K562 (cell line): ENCODE data around the gene PDGFC.

Experiments used
- HCFC1 ChIP-seq: IDR thresholded peaks from 2 replicates; pipeline ENCODE4 v1.6.1; 2012; ENCODE audit warnings: low read depth, low read length, improper control_type of control experiment
- PURB ChIP-seq: sonication (generic); formaldehyde crosslinking; IDR thresholded peaks from 2 replicates; pipeline ENCODE4 v1.9.0; 2021; ENCODE audit warnings: low read depth, mild to moderate bottlenecking, missing genetic modification reagents
- TF ChIP-seq, protein P1 (sequence below), 3 experiments: IDR thresholded peaks in 2 of 3; conservative IDR thresholded peaks in 1 of 3; 2 replicates each; pipeline ENCODE4 v1.5.1; 2011 to 2012; ENCODE audit warnings: low read length in 3 of 3, mild to moderate bottlenecking in 3 of 3, control low read depth in 2 of 3, improper control_type of control experiment in 1 of 3, inconsistent platforms in 1 of 3, low read depth in 1 of 3, mixed read lengths in 1 of 3, moderate library complexity in 1 of 3; ENCODE audit not compliant: insufficient read depth in 2 of 3
- TF ChIP-seq, protein P2 (sequence below): fragments of 450-650 bp; conservative IDR thresholded peaks from 2 replicates; pipeline ENCODE4 v1.6.1; 2016; ENCODE audit warnings: missing genetic modification characterization, low read depth, mild to moderate bottlenecking, control low read depth, missing compliant biosample characterization

- TF ChIP-seq, protein P1, sequence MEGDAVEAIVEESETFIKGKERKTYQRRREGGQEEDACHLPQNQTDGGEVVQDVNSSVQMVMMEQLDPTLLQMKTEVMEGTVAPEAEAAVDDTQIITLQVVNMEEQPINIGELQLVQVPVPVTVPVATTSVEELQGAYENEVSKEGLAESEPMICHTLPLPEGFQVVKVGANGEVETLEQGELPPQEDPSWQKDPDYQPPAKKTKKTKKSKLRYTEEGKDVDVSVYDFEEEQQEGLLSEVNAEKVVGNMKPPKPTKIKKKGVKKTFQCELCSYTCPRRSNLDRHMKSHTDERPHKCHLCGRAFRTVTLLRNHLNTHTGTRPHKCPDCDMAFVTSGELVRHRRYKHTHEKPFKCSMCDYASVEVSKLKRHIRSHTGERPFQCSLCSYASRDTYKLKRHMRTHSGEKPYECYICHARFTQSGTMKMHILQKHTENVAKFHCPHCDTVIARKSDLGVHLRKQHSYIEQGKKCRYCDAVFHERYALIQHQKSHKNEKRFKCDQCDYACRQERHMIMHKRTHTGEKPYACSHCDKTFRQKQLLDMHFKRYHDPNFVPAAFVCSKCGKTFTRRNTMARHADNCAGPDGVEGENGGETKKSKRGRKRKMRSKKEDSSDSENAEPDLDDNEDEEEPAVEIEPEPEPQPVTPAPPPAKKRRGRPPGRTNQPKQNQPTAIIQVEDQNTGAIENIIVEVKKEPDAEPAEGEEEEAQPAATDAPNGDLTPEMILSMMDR (IDR thresholded peaks at IDR 0.05 in 2 of 3, conservative IDR thresholded peaks at IDR 0.05 in 1 of 3; ENCODE audit: insufficient read depth in 2 of 3, low read depth in 1 of 3, low read length in 3 of 3): peak; percentile 10 to 47 (median 41); a peak in 4 of 6 replicates
- no peak for TF ChIP-seq HCFC1
- TF ChIP-seq PURB (CRISPR knock-in tag): no peak
- TF ChIP-seq, protein P2, sequence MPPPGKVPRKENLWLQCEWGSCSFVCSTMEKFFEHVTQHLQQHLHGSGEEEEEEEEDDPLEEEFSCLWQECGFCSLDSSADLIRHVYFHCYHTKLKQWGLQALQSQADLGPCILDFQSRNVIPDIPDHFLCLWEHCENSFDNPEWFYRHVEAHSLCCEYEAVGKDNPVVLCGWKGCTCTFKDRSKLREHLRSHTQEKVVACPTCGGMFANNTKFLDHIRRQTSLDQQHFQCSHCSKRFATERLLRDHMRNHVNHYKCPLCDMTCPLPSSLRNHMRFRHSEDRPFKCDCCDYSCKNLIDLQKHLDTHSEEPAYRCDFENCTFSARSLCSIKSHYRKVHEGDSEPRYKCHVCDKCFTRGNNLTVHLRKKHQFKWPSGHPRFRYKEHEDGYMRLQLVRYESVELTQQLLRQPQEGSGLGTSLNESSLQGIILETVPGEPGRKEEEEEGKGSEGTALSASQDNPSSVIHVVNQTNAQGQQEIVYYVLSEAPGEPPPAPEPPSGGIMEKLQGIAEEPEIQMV: no peak
Measured at GRCh38 chr4:156968479-156968984, 3.1 kb downstream of the PDGFC start.
